Choroid plexus epithelial cell (primary cell): ENCODE results near the gene HP.

ENCODE experiments used
- DNase-seq: peaks from one replicate; pipeline ENCODE4 v3.0.0-alpha.2; 2010; ENCODE audit warnings: low read depth
- H3K4me3 ChIP-seq: 2 replicates; pipeline ENCODE4 v1.5.1; 2011; ENCODE audit warnings: low read depth, mild to moderate bottlenecking, control low read depth, low read length, moderate library complexity
- TF ChIP-seq, protein P1 (sequence below): conservative IDR thresholded peaks from 2 replicates; pipeline ENCODE4 v1.5.1; 2011; ENCODE audit warnings: low read depth, mild to moderate bottlenecking, control low read depth, inconsistent platforms, low read length, moderate library complexity

Gene HP

DNA sequence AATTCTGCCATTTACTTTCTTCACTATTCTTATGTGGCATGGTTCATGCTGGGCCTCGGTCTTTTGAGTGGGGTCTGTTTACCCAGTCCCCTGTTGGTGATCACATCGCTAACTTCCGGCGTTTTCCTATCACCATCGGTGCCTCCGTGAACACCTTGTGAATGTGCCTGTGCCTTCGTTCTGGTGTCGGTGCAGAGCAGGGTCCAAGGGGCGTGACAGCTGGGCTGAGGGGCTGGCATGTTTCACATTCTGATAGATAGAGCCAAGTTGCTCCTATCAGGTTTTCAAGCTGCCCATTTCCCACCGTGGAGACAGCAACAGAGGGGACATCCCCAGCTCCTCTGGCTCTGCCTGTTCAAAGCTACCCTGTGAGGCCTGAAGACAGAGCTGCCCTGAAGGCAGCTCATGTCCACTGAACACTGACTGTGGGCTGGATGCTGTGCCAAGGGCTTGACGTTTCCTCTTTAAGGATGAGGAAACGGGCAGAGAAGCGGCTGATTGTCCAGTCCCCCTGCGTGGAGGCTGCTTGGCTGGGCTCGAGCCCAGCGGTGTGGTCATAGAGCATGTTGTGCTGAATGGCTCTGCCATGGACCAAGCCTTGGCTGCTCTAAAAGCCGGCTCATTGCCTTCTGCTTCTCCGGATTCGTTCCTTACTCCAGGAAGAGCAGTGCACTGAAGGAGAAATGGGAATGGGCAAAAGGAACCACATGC is 28.7 kb upstream of the HP start:
- no peak overlapping the region for H3K4me3 ChIP-seq
- no peak for DNase-seq
- TF ChIP-seq, protein P1, sequence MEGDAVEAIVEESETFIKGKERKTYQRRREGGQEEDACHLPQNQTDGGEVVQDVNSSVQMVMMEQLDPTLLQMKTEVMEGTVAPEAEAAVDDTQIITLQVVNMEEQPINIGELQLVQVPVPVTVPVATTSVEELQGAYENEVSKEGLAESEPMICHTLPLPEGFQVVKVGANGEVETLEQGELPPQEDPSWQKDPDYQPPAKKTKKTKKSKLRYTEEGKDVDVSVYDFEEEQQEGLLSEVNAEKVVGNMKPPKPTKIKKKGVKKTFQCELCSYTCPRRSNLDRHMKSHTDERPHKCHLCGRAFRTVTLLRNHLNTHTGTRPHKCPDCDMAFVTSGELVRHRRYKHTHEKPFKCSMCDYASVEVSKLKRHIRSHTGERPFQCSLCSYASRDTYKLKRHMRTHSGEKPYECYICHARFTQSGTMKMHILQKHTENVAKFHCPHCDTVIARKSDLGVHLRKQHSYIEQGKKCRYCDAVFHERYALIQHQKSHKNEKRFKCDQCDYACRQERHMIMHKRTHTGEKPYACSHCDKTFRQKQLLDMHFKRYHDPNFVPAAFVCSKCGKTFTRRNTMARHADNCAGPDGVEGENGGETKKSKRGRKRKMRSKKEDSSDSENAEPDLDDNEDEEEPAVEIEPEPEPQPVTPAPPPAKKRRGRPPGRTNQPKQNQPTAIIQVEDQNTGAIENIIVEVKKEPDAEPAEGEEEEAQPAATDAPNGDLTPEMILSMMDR = no peak

DNA sequence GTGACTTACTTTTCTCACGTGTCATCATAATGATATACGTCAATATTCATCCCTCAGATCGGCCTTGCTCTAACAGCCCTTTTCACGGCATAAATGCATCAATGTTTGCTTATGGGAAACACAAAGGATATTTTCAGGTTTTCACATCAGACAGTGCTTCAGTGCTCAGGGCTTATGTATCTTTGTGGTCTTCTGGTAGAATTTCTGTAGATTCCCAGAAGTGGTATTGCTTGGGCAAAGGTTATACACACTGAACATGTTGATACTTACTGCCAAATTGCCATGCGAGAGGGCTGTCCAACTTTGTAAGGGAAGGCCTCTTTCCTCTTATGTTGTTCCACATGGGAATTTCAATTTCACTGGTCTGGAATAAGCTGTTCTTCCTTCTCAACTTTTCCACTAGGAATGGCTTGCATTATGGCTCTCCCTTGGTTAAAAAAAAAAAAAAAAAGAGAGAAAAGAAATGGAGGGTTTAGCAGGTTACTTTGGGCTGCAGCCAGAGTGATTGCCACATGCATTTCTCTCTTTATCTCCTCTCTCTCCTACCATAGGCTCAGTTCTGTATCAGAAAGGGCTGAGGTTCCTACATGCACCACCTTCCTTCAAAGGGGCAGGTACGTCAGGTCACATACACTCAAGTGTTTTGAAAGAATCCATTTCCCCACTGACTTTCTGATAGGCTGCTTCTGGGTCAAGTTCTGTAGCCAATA is 26.5 kb upstream of the HP start:
- TF ChIP-seq, protein P1 = no peak
- H3K4me3 ChIP-seq = no peak overlapping the region
- DNase-seq = no peak

DNA sequence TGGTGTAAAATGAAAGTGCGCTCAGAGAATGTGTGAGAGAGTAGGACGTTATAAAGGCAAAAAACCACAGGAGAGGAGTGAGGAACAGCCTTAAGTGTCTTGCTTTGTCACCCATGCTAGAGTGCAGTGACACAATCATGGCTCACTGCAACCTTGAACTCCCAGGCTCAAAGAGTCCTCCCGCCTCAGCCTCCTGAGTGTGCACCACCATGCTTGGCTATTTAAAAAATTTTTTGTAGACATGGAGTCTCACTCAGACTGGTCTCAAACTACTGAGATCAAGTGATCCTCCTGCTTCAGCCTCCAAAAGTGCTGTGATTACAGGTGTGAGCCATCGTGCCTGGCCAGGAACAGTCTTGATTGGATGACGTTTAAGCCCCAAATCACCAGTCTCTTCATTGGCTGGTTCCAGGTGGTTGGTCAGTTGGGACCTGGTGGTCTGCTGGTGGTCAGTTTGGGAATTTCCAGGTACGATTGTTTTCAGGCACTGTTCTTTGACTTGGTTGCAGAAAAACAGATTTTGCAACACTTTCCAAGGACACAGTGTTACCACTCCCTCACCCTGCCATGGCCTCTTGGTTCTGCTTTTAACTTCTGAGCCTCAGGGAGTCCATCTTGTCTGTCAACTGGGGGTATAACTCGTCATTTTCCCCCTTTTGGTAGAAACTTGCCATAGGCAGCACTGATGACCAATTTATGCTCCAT is 24.6 kb upstream of the HP start:
- H3K4me3 ChIP-seq = no peak overlapping the region
- TF ChIP-seq, protein P1 = no peak
- no peak for DNase-seq

DNA sequence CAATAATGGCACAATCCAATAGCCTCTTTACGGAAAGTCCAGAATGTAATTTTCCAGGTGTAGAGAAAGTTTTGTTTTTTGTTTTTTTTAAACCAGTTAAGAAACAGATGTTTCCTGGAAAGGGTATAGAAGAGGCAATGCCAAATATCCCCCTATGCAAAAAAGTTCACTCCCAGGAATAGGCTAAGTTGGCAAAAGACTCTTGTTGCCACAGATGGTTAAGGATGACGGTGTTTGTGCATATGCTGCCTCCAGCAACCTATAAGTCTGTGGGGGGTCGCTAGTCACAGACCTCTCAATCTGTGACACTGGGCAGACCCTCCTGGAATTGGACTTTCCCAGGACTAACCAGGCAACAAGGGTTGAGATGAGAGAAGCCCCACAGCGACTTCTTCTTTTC is 20.9 kb upstream of the HP start:
- TF ChIP-seq, protein P1 = no peak
- DNase-seq = no peak
- no peak overlapping the region for H3K4me3 ChIP-seq

DNA sequence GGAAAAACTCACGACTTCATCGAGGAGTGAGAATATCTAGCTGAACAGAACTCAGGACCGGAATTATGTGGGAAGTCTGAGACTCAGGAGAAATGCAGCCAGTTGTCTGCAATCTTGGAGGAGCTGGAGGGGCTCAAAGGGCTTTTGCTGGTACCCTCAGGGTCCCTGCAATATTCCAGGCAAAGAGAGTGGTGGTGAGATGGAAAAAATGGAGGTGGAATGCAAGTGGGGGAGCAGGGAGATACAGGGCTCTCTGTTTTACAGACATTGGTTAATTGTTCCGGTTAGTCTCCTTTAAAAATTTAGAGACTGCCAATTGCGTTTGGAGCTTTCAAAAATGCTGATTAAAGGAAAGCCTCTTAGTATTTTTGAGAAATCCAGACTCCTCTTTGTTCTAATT is 18.2 kb upstream of the HP start:
- DNase-seq = no peak
- no peak overlapping the region for H3K4me3 ChIP-seq
- TF ChIP-seq, protein P1 = no peak

DNA sequence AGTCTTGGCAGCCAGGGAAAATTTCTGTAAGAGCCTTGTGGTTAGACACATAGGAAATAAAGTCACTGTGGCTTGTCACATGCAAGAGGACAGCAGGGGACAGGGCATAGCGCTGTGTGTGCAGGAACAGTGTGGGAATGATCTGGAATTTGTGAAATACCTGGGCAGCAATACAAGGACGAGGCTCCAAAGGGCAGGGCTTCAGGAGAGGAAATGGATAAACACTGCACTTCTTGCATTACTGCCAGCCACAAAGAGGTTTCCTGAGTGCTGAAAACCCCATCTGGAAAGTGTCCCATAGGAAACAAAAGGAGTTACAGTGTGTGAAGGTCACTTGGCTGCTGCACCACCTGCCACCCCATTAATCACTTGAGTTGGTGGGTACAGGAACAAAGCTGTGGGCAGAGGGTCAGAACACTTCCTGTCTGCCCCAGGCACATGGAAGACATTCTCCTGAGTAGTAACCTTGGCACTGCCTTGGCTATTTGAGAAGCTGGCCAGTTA is 12.1 kb upstream of the HP start:
- no peak overlapping the region for H3K4me3 ChIP-seq
- TF ChIP-seq, protein P1 = no peak

More for the DNA sequence above, 12.1 kb upstream of the HP start:
- DNase-seq = no peak
